Smooth muscle cell of trachea (primary cell): Measurements from ENCODE around the gene COL19A1. TPM values are rescaled to one million over a fixed set of nuclear protein-coding genes. Genes with fewer than 3 reads are reported as not detected.

Source experiments
- total RNA-seq: library from RNA; depleted of rRNA; stranded (reverse); fragments of >200 nt; gene quantifications from 2 replicates; pipeline ENCODE4 v1.2.1, GENCODE V29; 2014

COL19A1 gene
- total RNA-seq, result 0.33 TPM in 1 of 2 replicates, not detected in the other

DNA sequence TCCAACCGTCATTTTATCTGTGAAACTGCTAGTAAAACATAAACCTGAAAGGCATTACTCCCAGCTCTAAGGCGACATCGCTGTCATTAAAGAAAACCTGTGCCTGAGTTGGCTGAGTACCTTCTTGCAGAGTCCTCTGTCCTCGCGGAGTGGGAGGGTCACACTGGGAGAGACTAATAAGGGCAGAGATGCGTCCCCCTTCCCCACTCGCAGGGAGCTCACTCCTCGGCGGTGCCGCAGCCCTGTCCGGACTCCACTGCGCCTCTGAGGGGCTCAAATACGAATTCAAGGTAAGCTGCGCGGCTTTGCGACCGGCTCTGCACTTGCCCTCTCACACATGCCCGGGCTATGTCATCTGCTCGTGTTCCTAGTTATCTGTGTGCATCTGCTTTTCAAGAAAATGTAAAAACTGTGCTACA is at the start of gene COL19A1:
Gene COL19A1 (plus strand): TSS at position 206 of the 419 bp plus-strand sequence. CDS start 13,012 bp downstream, outside the sequence.

Other genes starting within 250 kb of the COL19A1 start
- 23.0 and 33.2 TPM in 2 replicates for gene LMBRD1, start 69.5 kb upstream of the COL19A1 start, total RNA-seq